ENCODE data around the gene PEX7. TPM values are rescaled to one million over a fixed set of nuclear protein-coding genes. Genes with fewer than 3 reads are reported as not detected.
"Not testable (repeated sequence)": the region's sequence is repeated elsewhere in the genome, so short reads cannot be mapped to it uniquely, and the experiment has no call there.

PEX7 gene
- total RNA-seq, 2 donors from 2014 or later, result 8.9 to 17.9 TPM

DNA sequence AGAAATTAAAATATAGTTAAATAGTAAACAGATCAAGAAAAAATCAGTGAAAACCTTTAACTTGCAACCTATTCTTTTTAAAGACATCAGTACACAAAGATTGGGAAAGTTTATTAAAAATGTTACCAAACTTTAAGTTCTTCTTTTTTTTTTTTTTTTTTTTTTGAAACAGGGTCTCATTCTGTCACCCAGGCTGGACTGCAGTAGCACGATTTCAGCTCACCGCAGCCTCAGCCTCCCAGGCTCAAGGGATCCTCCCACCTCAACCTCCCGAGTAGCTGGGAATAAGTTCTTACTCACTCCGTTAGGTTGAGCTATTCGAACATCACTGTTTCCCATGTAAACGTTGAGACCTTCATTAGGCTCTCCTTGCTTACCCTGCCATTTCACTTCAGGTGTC is 35.7 kb upstream of the PEX7 start:
- ATAC-seq (no peak), DNase-seq (no peak)
- TF ChIP-seq, protein P1, sequence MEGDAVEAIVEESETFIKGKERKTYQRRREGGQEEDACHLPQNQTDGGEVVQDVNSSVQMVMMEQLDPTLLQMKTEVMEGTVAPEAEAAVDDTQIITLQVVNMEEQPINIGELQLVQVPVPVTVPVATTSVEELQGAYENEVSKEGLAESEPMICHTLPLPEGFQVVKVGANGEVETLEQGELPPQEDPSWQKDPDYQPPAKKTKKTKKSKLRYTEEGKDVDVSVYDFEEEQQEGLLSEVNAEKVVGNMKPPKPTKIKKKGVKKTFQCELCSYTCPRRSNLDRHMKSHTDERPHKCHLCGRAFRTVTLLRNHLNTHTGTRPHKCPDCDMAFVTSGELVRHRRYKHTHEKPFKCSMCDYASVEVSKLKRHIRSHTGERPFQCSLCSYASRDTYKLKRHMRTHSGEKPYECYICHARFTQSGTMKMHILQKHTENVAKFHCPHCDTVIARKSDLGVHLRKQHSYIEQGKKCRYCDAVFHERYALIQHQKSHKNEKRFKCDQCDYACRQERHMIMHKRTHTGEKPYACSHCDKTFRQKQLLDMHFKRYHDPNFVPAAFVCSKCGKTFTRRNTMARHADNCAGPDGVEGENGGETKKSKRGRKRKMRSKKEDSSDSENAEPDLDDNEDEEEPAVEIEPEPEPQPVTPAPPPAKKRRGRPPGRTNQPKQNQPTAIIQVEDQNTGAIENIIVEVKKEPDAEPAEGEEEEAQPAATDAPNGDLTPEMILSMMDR (IDR thresholded peaks at IDR 0.05), result no peak
- no peak for TF ChIP-seq POLR2A (IDR thresholded peaks at IDR 0.05)
- H3K4me3 ChIP-seq, result no peak overlapping the region
- intact Hi-C loops (cut with DNase I), result no loop called here
- H3K27me3 ChIP-seq, result no peaks in the 10 kb centered on the region
- peaks cover 63% of the 10 kb centered on the region for H3K4me1 ChIP-seq
- peak overlapping the region in 1 of 4 donors; percentile 64 for H3K27ac ChIP-seq
- H3K9me3 ChIP-seq, result no peaks in the 10 kb centered on the region
- no peaks in the 10 kb centered on the region for H3K36me3 ChIP-seq (replicated peaks in 1 of 2; ENCODE audit: insufficient read depth in 1 of 2, low read depth in 2 of 2)
- 70 to 81% methylated on average over 6 of the region's 6 CpGs for WGBS, 2 donors

DNA sequence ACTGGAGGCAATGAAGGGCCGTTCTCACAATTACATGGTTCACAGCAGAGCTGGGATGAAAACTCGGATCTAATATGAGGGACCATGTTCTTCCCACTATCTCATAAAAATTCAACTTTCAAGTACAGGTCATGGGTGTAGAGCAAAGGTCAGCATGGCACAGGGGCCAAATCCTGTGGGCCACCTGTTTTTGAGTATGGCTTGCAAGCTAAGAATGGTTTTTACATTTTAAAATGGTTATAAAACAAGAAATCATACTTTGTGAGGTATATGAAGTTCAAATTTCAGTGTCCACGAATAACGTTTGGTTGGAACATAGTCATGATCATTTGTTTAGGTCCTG is 34.7 kb upstream of the PEX7 start:
- no peaks in the 10 kb centered on the region for H3K36me3 ChIP-seq (replicated peaks in 1 of 2; ENCODE audit: insufficient read depth in 1 of 2, low read depth in 2 of 2)
- H3K27ac ChIP-seq, result peak overlapping the region in 1 of 4 donors; percentile 64
- TF ChIP-seq, protein P1 (IDR thresholded peaks at IDR 0.05), result no peak
- TF ChIP-seq POLR2A (IDR thresholded peaks at IDR 0.05), result no peak
- H3K9me3 ChIP-seq, result no peaks in the 10 kb centered on the region
- peaks cover 63% of the 10 kb centered on the region for H3K4me1 ChIP-seq
- no peak for ATAC-seq
- intact Hi-C loops (cut with DNase I), result no loop called here
- H3K27me3 ChIP-seq, result no peaks in the 10 kb centered on the region
- DNase-seq, result no peak
- no peak overlapping the region for H3K4me3 ChIP-seq
- WGBS, 2 donors, result 50 to 56% methylated on average over 4 of the region's 4 CpGs

- no peak for DNase-seq
- H3K27me3 ChIP-seq, result no peaks in the 10 kb centered on the region
- intact Hi-C loops (cut with DNase I), result no loop called here
- H3K27ac ChIP-seq, result peak overlapping the region in 1 of 4 donors; percentile 64
- H3K9me3 ChIP-seq, result no peaks in the 10 kb centered on the region
- no peaks in the 10 kb centered on the region for H3K36me3 ChIP-seq (replicated peaks in 1 of 2; ENCODE audit: insufficient read depth in 1 of 2, low read depth in 2 of 2)
- H3K4me3 ChIP-seq, result no peak overlapping the region
- no peak for ATAC-seq
- H3K4me1 ChIP-seq, result peaks cover 61% of the 10 kb centered on the region
- TF ChIP-seq, protein P1 (IDR thresholded peaks at IDR 0.05), result no peak
- TF ChIP-seq POLR2A (IDR thresholded peaks at IDR 0.05), result no peak
- 51 to 59% methylated on average over 7 of the region's 7 CpGs for WGBS, 2 donors
Observed at GRCh38 chr6:136788069-136788902, 34.1 kb upstream of the PEX7 start.

- DNase-seq; intact Hi-C loops (cut with DNase I); H3K36me3 ChIP-seq (replicated peaks in 1 of 2; ENCODE audit: insufficient read depth in 1 of 2, low read depth in 2 of 2); ATAC-seq; H3K27me3 ChIP-seq; H3K9me3 ChIP-seq: not testable (repeated sequence)
- 31 to 42% methylated on average over 3 of the region's 3 CpGs for WGBS, 2 donors
- peak overlapping the region in 1 of 2 donors; percentile 11 for H3K4me3 ChIP-seq
- peaks cover 56% of the 10 kb centered on the region for H3K4me1 ChIP-seq
- H3K27ac ChIP-seq, result peak overlapping the region in 3 of 4 donors; percentile 96 to 99 (median 98)
Observed at GRCh38 chr6:136789440-136789839, 33.0 kb upstream of the PEX7 start.

- DNase-seq (no peak), ATAC-seq (no peak)
- WGBS, 2 donors, result 6 to 12% methylated on average over 7 of the region's 7 CpGs
- Histone ChIP-seq H3K4me3 (peak overlapping the region; percentile 88 to 94), H3K4me1 (peaks cover 44% of the 10 kb centered on the region), H3K9me3 (no peaks in the 10 kb centered on the region), H3K36me3 (replicated peaks in 1 of 2; ENCODE audit: insufficient read depth in 1 of 2, low read depth in 2 of 2) (no peaks in the 10 kb centered on the region), H3K27ac (peak overlapping the region; percentile 88 to 99 (median 97)), H3K27me3 (no peaks in the 10 kb centered on the region)
- TF ChIP-seq, protein P1 (IDR thresholded peaks at IDR 0.05), result no peak
- no peak for TF ChIP-seq POLR2A (IDR thresholded peaks at IDR 0.05)
- intact Hi-C loops (cut with DNase I), result loop anchor here (10.0 kb wide), 1 partner anchor 146 kb away; no protein-coding TSS in a partner anchor
Observed at GRCh38 chr6:136790411-136791295, 31.7 kb upstream of the PEX7 start.
